ENCODE data around the gene YDJC.
A peak's percentile ranks its signal among the peaks of the same experiment; 100 is the strongest.
"Not testable (repeated sequence)": the region's sequence is repeated elsewhere in the genome, so short reads cannot be mapped to it uniquely, and the experiment has no call there.

YDJC gene

GRCh38 chr22:21628386-21629254 is 1.2 kb downstream of the YDJC start:
- DNase-seq: no peak

- DNase-seq: peak in 1 of 2 experiments; percentile 25
Measured at GRCh38 chr22:21626735-21627469, 2.9 kb downstream of the YDJC start.

- DNase-seq: no peak
Measured at GRCh38 chr22:21626073-21626734, 3.6 kb downstream of the YDJC start.

- no peak for DNase-seq
Measured at GRCh38 chr22:21624880-21625791, 4.7 kb downstream of the YDJC start.

GRCh38 chr22:21624120-21624879 is 5.5 kb downstream of the YDJC start:
- DNase-seq: no peak

- peak in 1 of 2 experiments; percentile 9 for DNase-seq
Measured at GRCh38 chr22:21623648-21623970, 6.2 kb downstream of the YDJC start.

GRCh38 chr22:21622919-21623647 is 6.7 kb downstream of the YDJC start:
- DNase-seq: no peak

GRCh38 chr22:21622011-21622918 is 7.6 kb downstream of the YDJC start:
- DNase-seq: no peak

- no peak for DNase-seq
Measured at GRCh38 chr22:21621025-21621424, 8.8 kb downstream of the YDJC start.

GRCh38 chr22:21617337-21617736 is 12.5 kb downstream of the YDJC start:
- not testable (repeated sequence) for DNase-seq

- no peak for DNase-seq
Measured at GRCh38 chr22:21615731-21616130, 14.1 kb downstream of the YDJC start.

- DNase-seq: no peak
Measured at GRCh38 chr22:21613553-21614233, 16.1 kb downstream of the YDJC start.

- DNase-seq: no peak
Measured at GRCh38 chr22:21612858-21613257, 17.0 kb downstream of the YDJC start.

- DNase-seq: no peak
Measured at GRCh38 chr22:21611210-21611977, 18.4 kb downstream of the YDJC start.

GRCh38 chr22:21609556-21610157 is 20.2 kb downstream of the YDJC start:
- not testable (repeated sequence) for DNase-seq

- no peak for DNase-seq
Measured at GRCh38 chr22:21606775-21607174, 23.0 kb downstream of the YDJC start.

GRCh38 chr22:21605887-21606564 is 23.8 kb downstream of the YDJC start:
- DNase-seq: no peak
